ENCODE measurements around the gene ZNF428.

DNA sequence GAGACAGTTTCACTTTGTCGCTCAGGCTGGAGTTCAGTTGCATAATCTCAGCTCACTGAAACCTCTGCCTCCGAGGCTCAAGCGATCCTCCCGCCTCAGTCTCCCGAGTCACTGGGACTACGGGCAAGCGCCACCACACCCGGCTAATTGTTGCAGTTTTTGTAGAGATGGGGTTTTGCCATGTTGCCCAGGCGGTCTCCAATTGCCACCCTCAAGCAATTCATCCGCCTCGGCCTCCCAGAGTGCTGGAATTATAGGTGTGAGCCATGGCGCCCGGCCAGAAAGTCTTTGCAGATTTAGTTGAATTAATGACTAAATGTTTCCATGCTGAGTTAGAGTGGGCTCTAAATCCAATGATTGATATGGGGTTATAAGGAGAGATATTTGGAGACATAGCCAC is 24.8 kb upstream of the ZNF428 start:
- TF ChIP-seq, protein P1, sequence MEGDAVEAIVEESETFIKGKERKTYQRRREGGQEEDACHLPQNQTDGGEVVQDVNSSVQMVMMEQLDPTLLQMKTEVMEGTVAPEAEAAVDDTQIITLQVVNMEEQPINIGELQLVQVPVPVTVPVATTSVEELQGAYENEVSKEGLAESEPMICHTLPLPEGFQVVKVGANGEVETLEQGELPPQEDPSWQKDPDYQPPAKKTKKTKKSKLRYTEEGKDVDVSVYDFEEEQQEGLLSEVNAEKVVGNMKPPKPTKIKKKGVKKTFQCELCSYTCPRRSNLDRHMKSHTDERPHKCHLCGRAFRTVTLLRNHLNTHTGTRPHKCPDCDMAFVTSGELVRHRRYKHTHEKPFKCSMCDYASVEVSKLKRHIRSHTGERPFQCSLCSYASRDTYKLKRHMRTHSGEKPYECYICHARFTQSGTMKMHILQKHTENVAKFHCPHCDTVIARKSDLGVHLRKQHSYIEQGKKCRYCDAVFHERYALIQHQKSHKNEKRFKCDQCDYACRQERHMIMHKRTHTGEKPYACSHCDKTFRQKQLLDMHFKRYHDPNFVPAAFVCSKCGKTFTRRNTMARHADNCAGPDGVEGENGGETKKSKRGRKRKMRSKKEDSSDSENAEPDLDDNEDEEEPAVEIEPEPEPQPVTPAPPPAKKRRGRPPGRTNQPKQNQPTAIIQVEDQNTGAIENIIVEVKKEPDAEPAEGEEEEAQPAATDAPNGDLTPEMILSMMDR (IDR thresholded peaks at IDR 0.05): no peak
- TF ChIP-seq EP300 (IDR thresholded peaks at IDR 0.05) (no peak), POLR2A (IDR thresholded peaks at IDR 0.05) (no peak)

All from gastroesophageal sphincter (tissue), 3 donors.